AG09309 (cell line): Measurements from ENCODE around the gene CIT.

ENCODE experiments used
- DNase-seq: peaks from one replicate; pipeline ENCODE4 v3.0.0-alpha.2; 2010; ENCODE audit warnings: low read depth
- H3K4me3 ChIP-seq: 2 replicates; pipeline ENCODE4 v1.5.1; 2011; ENCODE audit warnings: mild to moderate bottlenecking, low read depth, low read length, moderate library complexity; ENCODE audit not compliant: control insufficient read depth
- CTCF ChIP-seq: IDR thresholded peaks from 2 replicates; pipeline ENCODE4 v1.5.1; 2011; ENCODE audit warnings: mild to moderate bottlenecking, low read depth, low read length, inconsistent platforms; ENCODE audit not compliant: insufficient read depth, control insufficient read depth; ENCODE audit errors: missing control alignments

Gene CIT

GRCh38 chr12:119645535-119646059 is 231.5 kb downstream of the CIT start:
- DNase-seq: no peak
- TF ChIP-seq CTCF: no peak
- no peak overlapping the region for H3K4me3 ChIP-seq

GRCh38 chr12:119644930-119645329 is 232.2 kb downstream of the CIT start:
- TF ChIP-seq CTCF: no peak
- DNase-seq: no peak
- H3K4me3 ChIP-seq: no peak overlapping the region

GRCh38 chr12:119642986-119643385 is 234.1 kb downstream of the CIT start:
- DNase-seq: no peak
- H3K4me3 ChIP-seq: no peak overlapping the region
- TF ChIP-seq CTCF: peak; percentile 22
